ENCODE measurements around the gene RAB41.

The RAB41 gene

GRCh38 chrX:70332600-70332999 is 50.6 kb downstream of the RAB41 start:
- peak; percentile 16; the same call in 1 of the 2 replicates for TF ChIP-seq CTCF (conservative IDR thresholded peaks at IDR 0.05)
- no peak overlapping the region for H3K27ac ChIP-seq
